ENCODE results near the gene TAF4. TPM values are rescaled to one million over a fixed set of nuclear protein-coding genes. Genes with fewer than 3 reads are reported as not detected.

The TAF4 gene
- total and polyA plus RNA-seq, 2 of the 13 experiments (the other 11 are each of a cell fraction or from before 2014, with no cell fraction given), result 5.9 to 12.0 TPM

DNA sequence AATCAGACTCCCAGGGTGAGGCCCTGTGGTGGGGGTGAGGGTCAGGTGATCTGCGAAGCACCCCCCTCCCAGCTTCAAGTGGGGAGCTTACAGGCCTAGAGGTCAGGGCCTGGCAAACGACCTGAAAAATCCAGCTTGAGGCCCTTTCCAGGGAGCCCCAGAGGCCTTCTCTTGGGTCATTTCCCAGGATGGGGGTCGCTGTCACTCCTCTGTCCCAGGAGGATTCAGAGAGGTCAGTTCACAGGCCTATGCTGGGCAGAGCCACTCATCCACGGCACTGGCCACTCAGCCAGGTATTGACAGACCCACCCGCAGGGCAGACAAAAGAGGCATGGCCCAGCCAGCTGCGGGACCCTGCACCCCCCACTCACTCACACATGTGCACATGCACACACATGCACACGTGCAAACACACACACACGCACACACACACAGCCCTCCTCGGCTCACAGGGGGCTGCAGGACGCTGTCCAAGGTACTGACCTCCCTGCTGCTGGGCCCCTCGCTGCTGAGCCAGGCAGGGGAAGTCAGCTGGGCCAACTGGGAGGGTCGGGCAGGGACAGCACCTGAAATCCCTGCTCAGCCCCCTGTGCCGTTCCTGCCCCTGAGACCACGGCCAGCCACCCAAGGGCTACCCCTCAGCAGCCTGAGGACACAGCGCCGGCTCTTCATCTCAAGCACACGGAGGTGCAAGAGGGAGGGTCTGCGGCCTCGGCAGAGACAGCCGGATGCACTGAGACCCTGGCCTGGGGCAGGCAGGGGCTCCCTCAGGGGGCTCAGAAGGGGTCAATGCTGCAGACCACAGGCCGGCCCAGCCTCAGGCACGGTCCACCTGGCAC, 113.8 kb downstream of the TAF4 start (continued):
- TF ChIP-seq HIVEP1 (CRISPR knock-in tag; IDR thresholded peaks at IDR 0.05), result peak; percentile 70; the same call in 1 of the 2 replicates
- TF ChIP-seq MAZ (IDR thresholded peaks at IDR 0.05; ENCODE audit: borderline replicate concordance, low read depth, low read length), result no peak; the same call in 1 of the 2 replicates
- TF ChIP-seq MAZ (CRISPR knock-in tag; IDR thresholded peaks at IDR 0.05; ENCODE audit: low read depth), result peak; percentile 95
- peak; percentile 99 for TF ChIP-seq ZBTB7A (CRISPR knock-in tag; IDR thresholded peaks at IDR 0.05)
- peak; percentile 98 for TF ChIP-seq ZNF407 (CRISPR knock-in tag; IDR thresholded peaks at IDR 0.05; ENCODE audit: not compliant biosample characterization)
- peak; percentile 100 for TF ChIP-seq SRY (CRISPR knock-in tag; IDR thresholded peaks at IDR 0.05)
- no peak for TF ChIP-seq ZNF513 (CRISPR knock-in tag; conservative IDR thresholded peaks at IDR 0.05)
- peak; percentile 96 for TF ChIP-seq BCL3 (CRISPR knock-in tag; IDR thresholded peaks at IDR 0.05)
- no peak for TF ChIP-seq ZNF75D (CRISPR knock-in tag; IDR thresholded peaks at IDR 0.05; ENCODE audit: borderline replicate concordance)
- peak; percentile 52 for TF ChIP-seq PAXIP1 (CRISPR knock-in tag; conservative IDR thresholded peaks at IDR 0.05)

Data from HepG2 (cell line).